Activated naive CD4-positive, alpha-beta T cell treated with anti-CD3 and anti-CD28 coated beads, Interleukin-2, amount 10 ng/mL, durations not matched to agents 7 days and 5 days (primary cell): ENCODE measurements around the gene CENPU.
"Not testable (repeated sequence)": the region's sequence is repeated elsewhere in the genome, so short reads cannot be mapped to it uniquely, and the experiment has no call there.

Experiments
- CTCF ChIA-PET: fragments of 350-600 bp; sonication (Branson Sonifier 250); formaldehyde crosslinking; loops from one replicate; lab custom pipeline; 2021; ENCODE audit warnings: antibody characterized with exemption; lab: Charles Lee
- DNase-seq: peaks from one replicate; pipeline ENCODE4 v3.0.0-alpha.2; 2020
- H3K27ac Mint-ChIP-seq: one replicate; pipeline ENCODE4 v1.8.0; 2021; ENCODE audit warnings: mild to moderate bottlenecking, moderate library complexity, mixed read lengths
- H3K27me3 Mint-ChIP-seq: one replicate; pipeline ENCODE4 v1.8.0; 2021; ENCODE audit warnings: mild to moderate bottlenecking, mixed read lengths
- H3K36me3 Mint-ChIP-seq: one replicate; pipeline ENCODE4 v1.8.0; 2021; ENCODE audit warnings: mixed read lengths
- H3K4me1 Mint-ChIP-seq: one replicate; pipeline ENCODE4 v1.8.0; 2021; ENCODE audit warnings: mixed read lengths
- H3K4me3 Mint-ChIP-seq: one replicate; pipeline ENCODE4 v1.8.0; 2021; ENCODE audit warnings: mild to moderate bottlenecking, moderate library complexity, mixed read lengths
- H3K9me3 Mint-ChIP-seq: one replicate; pipeline ENCODE4 v1.8.0; 2021; ENCODE audit warnings: mixed read lengths

Gene CENPU

GRCh38 chr4:184657820-184658219 lies 76.1 kb downstream of the CENPU start:
- CTCF ChIA-PET, H3K27me3 Mint-ChIP-seq, H3K27ac Mint-ChIP-seq, H3K4me1 Mint-ChIP-seq, H3K4me3 Mint-ChIP-seq, H3K9me3 Mint-ChIP-seq, DNase-seq: not testable (repeated sequence)
- H3K36me3 Mint-ChIP-seq, result peaks cover 23% of the 10 kb centered on the region

- Mint-ChIP-seq H3K27ac (no peak overlapping the region), H3K4me3 (no peak overlapping the region), H3K27me3 (no peaks in the 10 kb centered on the region), H3K9me3 (no peaks in the 10 kb centered on the region), H3K4me1 (peaks cover 5% of the 10 kb centered on the region), H3K36me3 (peaks cover 25% of the 10 kb centered on the region)
- no peak for DNase-seq
- CTCF ChIA-PET, result interaction anchor here (0.6 kb wide), 1 partner anchor 633 kb away, joined by 3 read pairs; no protein-coding TSS in a partner anchor
These were observed 76.8 kb downstream of the CENPU start for GRCh38 chr4:184657144-184657543.

GRCh38 chr4:184655889-184656869 lies 77.7 kb downstream of the CENPU start:
- Mint-ChIP-seq H3K27me3 (no peaks in the 10 kb centered on the region), H3K4me1 (peaks cover 12% of the 10 kb centered on the region), H3K4me3 (no peak overlapping the region), H3K36me3 (peaks cover 26% of the 10 kb centered on the region), H3K9me3 (no peaks in the 10 kb centered on the region), H3K27ac (no peak overlapping the region)
- no peak for DNase-seq
- CTCF ChIA-PET, result no interaction called here

GRCh38 chr4:184653650-184654049 lies 80.2 kb downstream of the CENPU start:
- DNase-seq, result no peak
- H3K4me1 Mint-ChIP-seq, result peaks cover 23% of the 10 kb centered on the region
- peaks cover 26% of the 10 kb centered on the region for H3K36me3 Mint-ChIP-seq
- no peaks in the 10 kb centered on the region for H3K9me3 Mint-ChIP-seq
- CTCF ChIA-PET, result no interaction called here
- H3K27ac Mint-ChIP-seq, result peak overlapping the region; percentile 51
- no peak overlapping the region for H3K4me3 Mint-ChIP-seq
- no peaks in the 10 kb centered on the region for H3K27me3 Mint-ChIP-seq

GRCh38 chr4:184652681-184653080 lies 81.2 kb downstream of the CENPU start:
- H3K9me3 Mint-ChIP-seq, H3K27ac Mint-ChIP-seq, H3K27me3 Mint-ChIP-seq, H3K4me3 Mint-ChIP-seq, CTCF ChIA-PET, DNase-seq: not testable (repeated sequence)
- Mint-ChIP-seq H3K36me3 (peaks cover 32% of the 10 kb centered on the region), H3K4me1 (peaks cover 29% of the 10 kb centered on the region)

GRCh38 chr4:184651899-184652298 lies 82.0 kb downstream of the CENPU start:
- CTCF ChIA-PET, result interaction anchor here (0.6 kb wide), 1 partner anchor 82 kb away, joined by 4 read pairs; the partner anchor contains the start of gene CENPU
- Mint-ChIP-seq H3K9me3 (no peaks in the 10 kb centered on the region), H3K27me3 (no peaks in the 10 kb centered on the region), H3K4me3 (no peak overlapping the region), H3K4me1 (peaks cover 37% of the 10 kb centered on the region), H3K36me3 (peaks cover 36% of the 10 kb centered on the region), H3K27ac (no peak overlapping the region)
- DNase-seq, result no peak

GRCh38 chr4:184649971-184650855 lies 83.7 kb downstream of the CENPU start:
- no peaks in the 10 kb centered on the region for H3K27me3 Mint-ChIP-seq
- peaks cover 54% of the 10 kb centered on the region for H3K4me1 Mint-ChIP-seq
- peak overlapping the region; percentile 88 for H3K27ac Mint-ChIP-seq
- peak overlapping the region; percentile 81 for H3K4me3 Mint-ChIP-seq
- CTCF ChIA-PET, result interaction anchor here (0.6 to 2.0 kb wide), 3 partner anchors 84 to 386 kb away, joined by 3 to 11 read pairs (median 3); partner anchors contain the start of gene CENPU
- peaks cover 48% of the 10 kb centered on the region for H3K36me3 Mint-ChIP-seq
- H3K9me3 Mint-ChIP-seq, result no peaks in the 10 kb centered on the region
- DNase-seq, result no peak

- Mint-ChIP-seq H3K36me3 (peaks cover 52% of the 10 kb centered on the region), H3K27ac (peak within 1 kb of the TSS; percentile 96), H3K4me1 (peaks cover 63% of the 10 kb centered on the region), H3K9me3 (no peaks in the 10 kb centered on the region), H3K4me3 (peak within 1 kb of the TSS; percentile 98), H3K27me3 (no peaks in the 10 kb centered on the region)
- CTCF ChIA-PET, result interaction anchor here (0.6 to 2.0 kb wide), 4 partner anchors 85 to 385 kb away, joined by 3 to 11 read pairs (median 4); partner anchors contain the start of gene CENPU
- DNase-seq, result peak; percentile 97
These were observed 84.6 kb downstream of the CENPU start, which contains the start of the genes CASP3 and PRIMPOL for GRCh38 chr4:184649026-184649970. Gene CASP3, minus strand, starts transcription at chr4:184649447. Its CDS starts 10,994 bp downstream, at chr4:184638453. Gene PRIMPOL, plus strand, starts transcription at chr4:184649738. Its CDS starts 7,403 bp downstream, at chr4:184657141.

GRCh38 chr4:184648313-184649025 lies 85.4 kb downstream of the CENPU start:
- CTCF ChIA-PET, result interaction anchor here (1.0 to 2.0 kb wide), 4 partner anchors 86 to 401 kb away, joined by 3 to 11 read pairs (median 4); partner anchors contain the start of gene CENPU
- H3K4me1 Mint-ChIP-seq, result peaks cover 67% of the 10 kb centered on the region

GRCh38 chr4:184648054-184648312 lies 85.9 kb downstream of the CENPU start:
- Mint-ChIP-seq H3K27me3 (no peaks in the 10 kb centered on the region), H3K4me3 (peak overlapping the region; percentile 98), H3K27ac (peak overlapping the region; percentile 96), H3K36me3 (peaks cover 55% of the 10 kb centered on the region), H3K9me3 (no peaks in the 10 kb centered on the region), H3K4me1 (peaks cover 69% of the 10 kb centered on the region)
- CTCF ChIA-PET, result interaction anchor here (0.8 to 1.1 kb wide), 3 partner anchors 97 to 400 kb away, joined by 3 to 4 read pairs (median 3); no protein-coding TSS in a partner anchor
- no peak for DNase-seq

More at GRCh38 chr4:184648313-184649025, 85.4 kb downstream of the CENPU start:
- Mint-ChIP-seq H3K9me3 (no peaks in the 10 kb centered on the region), H3K27me3 (no peaks in the 10 kb centered on the region), H3K4me3 (peak overlapping the region; percentile 98), H3K27ac (peak overlapping the region; percentile 96), H3K36me3 (peaks cover 52% of the 10 kb centered on the region)
- DNase-seq, result peak; percentile 71

- CTCF ChIA-PET, result interaction anchor here (0.7 to 1.1 kb wide), 5 partner anchors 76 to 400 kb away, joined by 3 to 6 read pairs (median 3); no protein-coding TSS in a partner anchor
- no peaks in the 10 kb centered on the region for H3K27me3 Mint-ChIP-seq
- H3K27ac Mint-ChIP-seq, result peak overlapping the region; percentile 96
- no peak for DNase-seq
- peaks cover 73% of the 10 kb centered on the region for H3K4me1 Mint-ChIP-seq
- H3K9me3 Mint-ChIP-seq, result no peaks in the 10 kb centered on the region
- peaks cover 60% of the 10 kb centered on the region for H3K36me3 Mint-ChIP-seq
- peak overlapping the region; percentile 98 for H3K4me3 Mint-ChIP-seq
These were observed 86.4 kb downstream of the CENPU start for GRCh38 chr4:184647266-184648053.
